CD14-positive monocyte (primary cell): ENCODE measurements around the gene CNBP. TPM values are rescaled to one million over a fixed set of nuclear protein-coding genes. Genes with fewer than 3 reads are reported as not detected.

ENCODE experiments used
- DNase-seq, 3 donors: peaks; one replicate each; pipeline ENCODE4 v3.0.0-alpha.2; 2011 to 2022
- H2AFZ ChIP-seq: 2 replicates; pipeline ENCODE4 v1.6.0; 2012; ENCODE audit warnings: mild to moderate bottlenecking, low read depth, low read length, inconsistent platforms; ENCODE audit not compliant: insufficient read depth, poor library complexity, severe bottlenecking
- H3K27ac ChIP-seq, 2 donors: 1 replicate in 1 of 2; 2 replicates in 1 of 2; pipeline ENCODE4 v1.5.1; 2012 to 2013; ENCODE audit warnings: low read length in 2 of 2, control low read depth in 1 of 2, inconsistent platforms in 1 of 2, low read depth in 1 of 2, mild to moderate bottlenecking in 1 of 2
- H3K27me3 ChIP-seq, 2 donors: one replicate each; pipeline versions ENCODE4 v1.6.0 to v1.6.1; 2011 to 2013; ENCODE audit warnings: low read length in 2 of 2; ENCODE audit not compliant: control insufficient read depth in 2 of 2, insufficient read depth in 2 of 2
- H3K36me3 ChIP-seq, 2 donors: replicated peaks in 1 of 2; 1 replicate in 1 of 2; 2 replicates in 1 of 2; pipeline versions ENCODE4 v1.5.1 to v1.6.1; 2012 to 2013; ENCODE audit warnings: low read length in 2 of 2, control low read depth in 1 of 2, inconsistent platforms in 1 of 2, mild to moderate bottlenecking in 1 of 2; ENCODE audit not compliant: insufficient read depth in 2 of 2, control insufficient read depth in 1 of 2
- H3K4me1 ChIP-seq, 2 donors: 1 replicate in 1 of 2; 2 replicates in 1 of 2; pipeline versions ENCODE4 v1.5.1 to v1.6.1; 2012 to 2013; ENCODE audit warnings: low read length in 2 of 2, control low read depth in 1 of 2, inconsistent platforms in 1 of 2, mild to moderate bottlenecking in 1 of 2, moderate library complexity in 1 of 2; ENCODE audit not compliant: insufficient read depth in 2 of 2, control insufficient read depth in 1 of 2
- H3K4me2 ChIP-seq: replicated peaks from 2 replicates; pipeline ENCODE3; 2012; ENCODE audit warnings: low read length, moderate library complexity, mild to moderate bottlenecking; ENCODE audit not compliant: poor library complexity, severe bottlenecking; ENCODE audit errors: extremely low read depth
- H3K4me3 ChIP-seq, 3 experiments: fragments of 200-600 bp in 1 of 3; sonication (generic) in 1 of 3; replicated peaks in 1 of 3; 1 replicate in 2 of 3; 2 replicates in 1 of 3; pipeline ENCODE4 v1.5.1; 2011 to 2013; ENCODE audit warnings: low read length in 3 of 3, mild to moderate bottlenecking in 3 of 3, control low read depth in 2 of 3, low read depth in 2 of 3, inconsistent platforms in 1 of 3, moderate library complexity in 1 of 3
- H3K79me2 ChIP-seq: 2 replicates; pipeline ENCODE4 v1.6.0; 2012; ENCODE audit warnings: mild to moderate bottlenecking, control low read depth, inconsistent platforms, low read length, moderate library complexity; ENCODE audit not compliant: insufficient read depth
- H3K9ac ChIP-seq: 2 replicates; pipeline ENCODE4 v1.6.0; 2017; ENCODE audit warnings: low read length, mild to moderate bottlenecking; ENCODE audit not compliant: insufficient read depth, poor library complexity, severe bottlenecking
- H3K9me3 ChIP-seq, 2 donors: replicated peaks in 1 of 2; 1 replicate in 1 of 2; 2 replicates in 1 of 2; pipeline versions ENCODE4 v1.5.1 to v1.6.1; 2012 to 2013; ENCODE audit warnings: low read length in 2 of 2, control low read depth in 1 of 2; ENCODE audit not compliant: control insufficient read depth in 1 of 2, insufficient read depth in 1 of 2
- H4K20me1 ChIP-seq: 2 replicates; pipeline ENCODE4 v1.6.0; 2012; ENCODE audit warnings: mild to moderate bottlenecking, low read length, control low read depth, moderate library complexity; ENCODE audit not compliant: insufficient read depth
- H3K27ac Mint-ChIP-seq, 7 donors: one replicate each; pipeline ENCODE4 v1.8.0; 2020; ENCODE audit warnings: mild to moderate bottlenecking in 7 of 7, mixed read lengths in 7 of 7, moderate library complexity in 6 of 7, inconsistent platforms in 2 of 7
- H3K27me3 Mint-ChIP-seq, 3 donors: one replicate each; pipeline ENCODE4 v1.8.0; 2021 to 2022; ENCODE audit warnings: low read depth in 3 of 3, mild to moderate bottlenecking in 3 of 3, mixed read lengths in 3 of 3, moderate library complexity in 3 of 3, inconsistent platforms in 1 of 3
- H3K36me3 Mint-ChIP-seq, 2 donors: one replicate each; pipeline ENCODE4 v1.8.0; 2020; ENCODE audit warnings: mixed read lengths in 2 of 2, inconsistent platforms in 1 of 2, mild to moderate bottlenecking in 1 of 2
- H3K4me1 Mint-ChIP-seq: one replicate; pipeline ENCODE4 v1.8.0; 2020; ENCODE audit warnings: mild to moderate bottlenecking, mixed read lengths
- H3K4me3 Mint-ChIP-seq, 2 donors: one replicate each; pipeline ENCODE4 v1.8.0; 2020; ENCODE audit warnings: mild to moderate bottlenecking in 2 of 2, mixed read lengths in 2 of 2, moderate library complexity in 1 of 2
- H3K9me3 Mint-ChIP-seq, 7 donors: one replicate each; pipeline ENCODE4 v1.8.0; 2020 to 2022; ENCODE audit warnings: mixed read lengths in 7 of 7, mild to moderate bottlenecking in 6 of 7, moderate library complexity in 6 of 7, inconsistent platforms in 2 of 7
- CTCF ChIP-seq: fragments of 200-600 bp; IDR thresholded peaks from one replicate; pipeline ENCODE4 v1.8.0; 2022; ENCODE audit warnings: antibody characterized with exemption, mild to moderate bottlenecking
- WGBS: methylation state at CpG from one replicate; pipeline ENCODE4 v1.1.5; 2013; ENCODE audit warnings: missing lambda C conversion rate; ENCODE audit not compliant: insufficient coverage; 5-methylcytosine and 5-hydroxymethylcytosine counted together
- intact Hi-C, 2 donors: fragments of 100-400 bp; cut with micrococcal nuclease; formaldehyde crosslinking; loops; one replicate each; pipeline versions ENCODE4 v1.15.0 to v1.15.1; 2023
- polyA plus RNA-seq, 3 donors: library from polyadenylated mRNA; depleted of rRNA in 1 of 3; unstranded in 2 of 3; stranded (reverse) in 1 of 3; fragments of 300-500 nt in 2 of 3; fragments of >200 nt in 1 of 3; fragmentation: Illumina TruSeq in 2 of 3; gene quantifications; 1 replicate in 2 of 3; 2 replicates in 1 of 3; pipeline ENCODE4 v1.2.3, GENCODE V29; 2012 to 2021

Gene CNBP
- polyA plus RNA-seq, 3 donors, result 354 to 946 (median 845) TPM

- Histone ChIP-seq H3K79me2 (no peaks in the 10 kb centered on the region), H3K4me1 (no peaks in the 10 kb centered on the region), H3K27ac (no peak overlapping the region), H3K36me3 (peaks cover 78 to 97% of the 10 kb centered on the region in 2 donors), H3K9ac (no peak overlapping the region), H3K27me3 (no peaks in the 10 kb centered on the region), H4K20me1 (peaks cover 5% of the 10 kb centered on the region), H3K9me3 (no peaks in the 10 kb centered on the region), H3K4me3 (no peak overlapping the region), H2AFZ (no peak overlapping the region), H3K4me2 (no peak overlapping the region)
- peaks cover 2 to 8% (median 5%) of the 10 kb centered on the region in 3 donors for H3K27me3 Mint-ChIP-seq
- peaks cover 3% of the 10 kb centered on the region for H3K4me1 Mint-ChIP-seq
- H3K9me3 Mint-ChIP-seq, result peaks cover 0 to 2% (median 0%) of the 10 kb centered on the region in 7 donors
- intact Hi-C loops, result no loop called here
- H3K4me3 Mint-ChIP-seq, result no peak overlapping the region
- DNase-seq, result no peak
- H3K27ac Mint-ChIP-seq, result peak overlapping the region in 2 of 7 donors; percentile 3 to 74
- TF ChIP-seq CTCF, result no peak
- peaks cover 85 to 99% of the 10 kb centered on the region in 2 donors for H3K36me3 Mint-ChIP-seq
- 81% methylated on average over 4 of the region's 5 CpGs for WGBS
Observed at GRCh38 chr3:129132097-129132866, 51.4 kb downstream of the CNBP start.

GRCh38 chr3:129131465-129132088, 52.1 kb downstream of the CNBP start:
- H3K27me3 ChIP-seq, result no peaks in the 10 kb centered on the region
- no peaks in the 10 kb centered on the region for H3K9me3 ChIP-seq
- no peak overlapping the region for H3K27ac Mint-ChIP-seq
- no peaks in the 10 kb centered on the region for H3K79me2 ChIP-seq
- no peak overlapping the region for H2AFZ ChIP-seq
- peaks cover 0 to 2% (median 0%) of the 10 kb centered on the region in 7 donors for H3K9me3 Mint-ChIP-seq
- H3K27ac ChIP-seq, result no peak overlapping the region
- H3K36me3 ChIP-seq, result peaks cover 74 to 99% of the 10 kb centered on the region in 2 donors
- no peak for TF ChIP-seq CTCF
- H4K20me1 ChIP-seq, result peaks cover 12% of the 10 kb centered on the region
- no peak overlapping the region for H3K9ac ChIP-seq
- DNase-seq, result no peak
- no peak overlapping the region for H3K4me3 Mint-ChIP-seq
- 100% methylated on average over 2 of the region's 2 CpGs for WGBS
- intact Hi-C loops, result no loop called here
- H3K4me2 ChIP-seq, result no peak overlapping the region
- peaks cover 88 to 99% of the 10 kb centered on the region in 2 donors for H3K36me3 Mint-ChIP-seq
- no peak overlapping the region for H3K4me3 ChIP-seq
- peaks cover 2 to 9% (median 9%) of the 10 kb centered on the region in 3 donors for H3K27me3 Mint-ChIP-seq
- peaks cover 6% of the 10 kb centered on the region for H3K4me1 Mint-ChIP-seq
- no peaks in the 10 kb centered on the region for H3K4me1 ChIP-seq
